T47D (cell line): ENCODE measurements around the gene TCF7L1.
"Not testable (repeated sequence)": the region's sequence is repeated elsewhere in the genome, so short reads cannot be mapped to it uniquely, and the experiment has no call there.

Source experiments
- DNase-seq, 2 experiments: peaks; one replicate each; pipeline versions ENCODE4 v3.0.0 to v3.0.0-alpha.2; 2011 to 2012; ENCODE audit warnings: low read depth in 1 of 2, low spot score in 1 of 2
- JUND ChIP-seq: IDR thresholded peaks from 2 replicates; pipeline ENCODE4 v1.6.1; 2012; ENCODE audit warnings: low read depth
- in situ Hi-C: cut with HindIII; loops from 2 replicates; pipeline ENCODE4 v1.10.0; 2016; ENCODE audit warnings: low sequenced_read_pairs, low pct_unique_long_range_greater_than_20kb

TCF7L1 gene

DNA sequence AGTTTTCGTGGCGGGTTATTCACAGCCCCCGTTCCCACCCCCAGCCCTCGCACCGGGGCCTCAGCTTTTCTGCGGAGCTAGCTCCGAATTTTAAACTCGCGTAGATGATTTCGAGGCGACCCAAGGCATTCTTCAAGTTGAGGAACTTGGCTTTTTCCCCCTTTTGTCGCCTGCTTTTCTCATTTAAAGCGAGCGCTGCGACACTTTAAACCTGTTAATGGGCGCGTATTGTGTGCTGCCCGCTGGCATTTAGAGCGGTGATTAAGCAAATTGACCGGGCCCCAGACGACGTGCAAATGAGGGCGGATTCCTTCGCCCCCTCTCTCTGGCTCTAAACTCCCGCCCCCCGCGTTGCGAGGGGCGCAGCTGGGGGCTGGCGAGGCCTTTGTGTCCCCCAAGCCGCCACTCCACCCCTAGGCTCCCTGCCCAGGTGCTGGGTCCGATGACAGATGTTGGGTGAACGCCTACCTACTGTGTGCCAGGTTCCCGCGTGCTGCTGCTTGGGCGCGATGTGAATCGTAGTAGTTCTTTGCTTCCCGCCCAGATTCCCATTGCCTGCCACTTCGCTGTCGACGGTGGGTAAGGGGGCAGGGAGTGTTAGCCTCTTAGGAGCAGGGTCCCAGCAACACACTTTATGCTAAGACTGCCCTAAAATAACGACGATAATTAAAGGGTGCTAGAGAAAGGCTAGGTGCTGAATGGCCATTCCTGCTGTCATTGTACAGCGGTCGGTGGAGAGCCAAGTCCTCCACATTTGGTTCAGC lies 1.9 kb downstream of the TCF7L1 start:
- no peak for TF ChIP-seq JUND
- no peak for DNase-seq
- in situ Hi-C loops: no loop called here

DNA sequence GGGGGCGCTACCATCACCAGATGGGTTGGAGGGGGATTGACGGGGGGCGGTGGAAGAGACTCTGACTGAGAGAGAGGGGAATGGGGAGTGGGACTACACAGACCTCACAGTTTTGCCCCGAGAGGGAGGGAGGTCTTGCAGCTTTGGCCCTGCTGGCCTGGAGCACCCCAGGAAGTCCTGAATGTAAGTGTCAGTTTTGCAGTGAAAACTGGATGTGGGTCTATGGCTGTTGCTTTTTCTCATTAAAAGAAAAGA lies 2.4 kb downstream of the TCF7L1 start:
- no peak for DNase-seq
- in situ Hi-C loops: no loop called here
- no peak for TF ChIP-seq JUND

DNA sequence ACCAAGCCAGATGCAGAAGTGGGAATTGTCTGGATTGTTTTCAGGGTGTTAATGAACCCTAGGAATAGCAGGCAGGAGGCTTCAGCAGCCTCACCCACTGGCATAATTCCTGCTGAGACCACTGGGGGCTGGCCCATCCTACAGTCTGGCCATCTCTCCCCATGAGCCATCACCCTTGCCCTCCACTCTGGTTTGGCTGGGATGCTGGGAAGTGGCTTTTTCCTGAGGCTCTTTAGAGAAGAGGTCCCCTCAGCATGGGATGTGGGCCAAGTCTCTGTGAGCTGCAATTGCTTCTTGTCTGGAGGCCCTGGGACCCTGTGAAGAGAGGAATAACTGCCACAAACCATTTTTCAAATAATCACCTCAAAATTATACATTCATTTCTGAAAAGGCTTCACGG lies 4.0 kb downstream of the TCF7L1 start:
- DNase-seq: no peak
- in situ Hi-C loops: no loop called here
- no peak for TF ChIP-seq JUND

DNA sequence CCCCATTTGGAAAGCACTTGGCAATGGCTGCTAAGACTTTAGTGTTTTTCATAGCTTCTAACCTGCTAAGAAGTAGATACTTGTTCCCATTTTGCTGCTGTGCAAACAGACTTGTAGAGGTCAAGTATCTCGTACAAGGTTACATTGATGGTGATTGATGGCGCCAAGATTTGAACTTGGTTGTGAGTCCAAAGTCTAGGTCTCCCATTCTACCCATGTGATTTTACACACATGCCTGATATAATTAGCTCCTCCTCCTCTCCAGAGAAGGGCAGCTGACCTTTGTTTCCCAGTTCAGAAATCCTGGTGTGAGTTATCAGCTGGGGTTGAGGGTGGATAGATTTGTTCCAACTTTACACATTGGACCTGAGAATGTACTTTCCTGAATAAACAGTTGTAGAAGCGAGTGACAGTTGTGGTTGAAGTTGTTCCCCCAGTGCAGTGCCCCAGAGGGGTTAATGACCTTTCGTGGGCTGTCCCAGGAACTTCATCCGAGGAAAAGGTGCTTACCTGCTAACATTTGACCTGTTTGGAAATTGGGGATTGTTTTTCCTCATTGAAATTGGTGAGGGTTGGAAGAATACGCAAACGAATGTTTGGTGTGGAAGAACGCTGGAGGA lies 10.4 kb downstream of the TCF7L1 start:
- in situ Hi-C loops: no loop called here
- no peak for TF ChIP-seq JUND
- no peak for DNase-seq

DNA sequence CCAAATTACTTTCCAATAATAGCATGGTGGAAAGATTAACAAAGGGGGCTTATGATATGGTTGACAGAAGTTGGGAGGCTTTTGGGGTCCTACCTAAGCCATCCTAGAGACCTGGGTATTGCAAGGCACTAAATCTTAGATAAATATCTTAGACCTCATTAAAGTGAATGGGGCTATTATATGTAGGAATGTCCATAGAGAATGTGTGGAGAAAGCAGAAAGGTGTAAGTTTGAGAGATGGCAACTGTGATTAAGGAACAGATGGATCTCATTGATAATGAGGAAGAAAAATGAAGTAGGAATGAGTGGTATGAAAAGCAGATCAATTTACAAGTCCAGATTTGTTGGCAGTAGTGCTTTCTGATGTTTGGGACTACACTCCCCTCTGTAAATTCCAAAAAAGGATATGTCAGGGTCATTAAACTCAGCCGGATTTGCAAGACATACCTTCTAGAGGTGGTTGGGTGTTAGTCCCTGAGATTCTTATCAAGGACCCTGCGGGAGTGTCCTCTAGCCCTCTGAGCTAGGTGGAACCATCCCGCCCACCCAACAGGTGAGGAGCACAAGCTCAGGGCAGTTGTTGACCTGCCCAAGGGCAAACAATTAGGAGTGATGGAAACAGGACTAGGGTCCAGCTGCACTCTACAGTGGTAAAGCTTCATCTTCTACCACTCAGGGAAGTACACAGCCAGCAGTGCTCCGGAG lies 12.1 kb downstream of the TCF7L1 start:
- peak in 1 of 2 experiments; percentile 33 for DNase-seq
- in situ Hi-C loops: no loop called here
- no peak for TF ChIP-seq JUND

DNA sequence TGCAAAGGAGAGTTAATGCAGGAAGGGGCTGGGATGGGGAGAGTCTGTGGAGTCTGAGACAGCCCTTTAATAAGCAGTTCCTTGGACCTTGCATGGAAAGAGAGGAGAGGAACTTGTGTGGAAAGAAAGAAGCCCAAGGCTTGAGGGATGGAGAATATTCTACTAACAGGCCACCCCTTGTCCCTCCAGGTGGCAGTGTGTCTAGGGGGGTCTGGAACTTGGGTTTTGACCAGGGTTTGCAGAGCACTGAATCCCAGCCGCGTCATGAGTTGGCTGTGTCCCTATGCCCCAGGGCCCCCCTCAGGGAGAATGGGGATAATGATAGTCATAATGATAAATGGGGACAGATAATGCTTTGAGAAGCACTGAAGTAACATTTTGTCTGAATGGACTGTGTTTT lies 15.0 kb downstream of the TCF7L1 start:
- no peak for DNase-seq
- in situ Hi-C loops: no loop called here
- TF ChIP-seq JUND: no peak

DNA sequence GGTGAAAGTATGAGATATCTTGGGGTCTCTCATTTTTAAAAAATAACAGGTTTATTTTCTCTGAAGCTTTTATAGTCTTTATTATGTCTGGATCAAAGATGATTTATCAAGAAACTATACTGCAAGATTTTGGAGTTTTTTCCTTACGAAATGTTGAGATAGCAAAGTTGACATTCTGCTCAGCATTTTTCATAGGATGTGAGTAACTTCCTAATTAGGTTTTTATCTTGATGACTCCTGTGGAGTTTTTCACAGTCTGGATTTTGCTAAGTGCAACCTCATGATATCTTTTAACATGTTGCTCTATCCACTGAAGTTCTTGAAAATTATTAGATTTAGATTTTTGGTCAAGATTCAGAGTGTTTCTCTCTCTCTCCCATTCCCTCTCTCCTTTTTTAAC lies 17.8 kb downstream of the TCF7L1 start:
- no peak for TF ChIP-seq JUND
- in situ Hi-C loops: no loop called here
- no peak for DNase-seq

DNA sequence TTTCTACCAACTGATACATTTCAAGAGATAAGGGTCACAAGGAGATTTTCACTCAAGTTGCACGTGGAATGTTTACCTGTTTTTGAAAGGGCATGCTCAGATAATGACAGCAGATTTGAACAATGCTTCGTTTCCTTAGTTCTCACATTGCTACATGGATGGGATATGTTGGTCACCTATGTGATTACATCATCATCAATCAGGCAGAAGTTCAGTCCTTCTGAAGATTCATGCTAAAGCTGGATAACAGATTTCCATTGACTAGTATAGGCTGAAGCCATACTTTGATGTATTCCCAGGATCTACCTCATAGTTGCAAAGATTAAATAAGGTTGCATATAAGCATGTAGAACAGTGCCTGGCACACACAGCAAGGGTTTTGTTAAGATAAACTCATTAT lies 19.7 kb downstream of the TCF7L1 start:
- TF ChIP-seq JUND: no peak
- DNase-seq: no peak
- in situ Hi-C loops: no loop called here

DNA sequence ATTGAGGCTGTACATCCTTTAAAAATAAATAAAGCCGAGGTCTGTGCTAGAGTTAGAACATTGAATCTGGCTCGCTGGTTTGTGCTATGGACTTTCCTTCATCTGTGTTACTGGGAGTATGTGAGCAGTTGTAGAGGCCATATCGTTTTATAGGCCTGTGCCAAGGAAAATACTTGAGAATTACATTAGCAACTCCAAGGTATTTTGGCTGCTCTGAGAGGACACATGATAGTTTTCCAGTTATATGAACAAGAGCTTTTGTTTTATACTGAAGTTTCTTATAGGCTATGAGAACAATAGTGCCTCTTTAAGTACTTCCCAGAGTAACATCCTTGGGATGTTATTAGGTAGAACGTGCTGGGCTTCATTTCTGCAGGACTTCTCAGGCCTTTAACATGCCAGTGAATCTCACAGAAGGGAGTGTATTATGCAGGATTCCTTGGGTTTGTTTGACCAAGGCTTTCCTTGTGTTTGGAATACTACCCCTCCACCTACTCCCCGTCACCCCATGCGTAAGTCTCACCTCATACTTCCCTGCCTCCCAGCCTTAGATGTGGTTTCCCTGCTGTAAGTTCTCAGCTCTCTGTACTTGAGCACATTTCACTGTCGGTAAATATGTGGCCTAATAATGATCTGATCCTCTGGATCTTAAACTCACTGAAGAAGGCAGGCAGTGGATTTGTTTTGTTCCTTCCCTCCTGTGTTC lies 21.0 kb downstream of the TCF7L1 start:
- peak in 1 of 2 experiments; percentile 70 for DNase-seq
- TF ChIP-seq JUND: no peak
- in situ Hi-C loops: no loop called here

DNA sequence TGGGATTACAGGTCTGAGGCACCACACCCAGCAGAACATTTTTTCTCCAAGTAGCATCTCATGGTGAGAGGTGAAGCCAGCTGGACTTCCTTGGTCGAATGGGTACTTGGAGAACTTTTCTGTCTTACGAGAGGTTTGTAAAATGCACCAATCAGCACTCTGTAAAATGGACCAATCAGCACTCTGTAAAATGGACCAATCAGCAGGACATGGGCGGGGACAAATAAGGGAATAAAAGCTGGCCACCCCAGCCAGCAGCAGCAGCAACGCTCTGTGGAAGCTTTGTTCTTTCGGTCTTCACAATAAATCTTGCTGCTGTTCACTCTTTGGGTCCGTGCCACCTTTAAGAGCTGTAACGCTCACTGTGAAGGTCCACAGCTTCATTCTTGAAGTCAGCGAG lies 21.9 kb downstream of the TCF7L1 start:
- DNase-seq, in situ Hi-C loops: not testable (repeated sequence)

DNA sequence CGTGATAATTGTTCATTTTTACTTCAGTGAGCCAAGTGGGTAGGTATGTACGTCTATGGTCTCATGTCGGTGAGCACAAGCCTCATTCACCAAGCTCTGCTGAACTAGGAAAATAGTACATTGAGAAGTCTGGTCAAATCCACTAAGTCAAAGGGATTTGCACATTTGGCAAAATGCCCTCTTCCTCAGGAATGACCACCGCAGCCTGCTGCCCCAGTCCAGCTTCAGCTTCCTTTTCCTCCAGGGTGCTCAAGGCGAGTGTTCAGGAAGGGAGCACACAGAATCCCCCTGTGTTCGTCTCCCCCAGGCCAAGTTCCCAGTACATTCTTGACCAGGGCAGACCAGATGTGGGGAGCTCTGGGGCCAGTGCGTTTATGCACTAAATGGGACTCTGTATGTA lies 23.0 kb downstream of the TCF7L1 start:
- no peak for TF ChIP-seq JUND
- DNase-seq: no peak
- in situ Hi-C loops: no loop called here

DNA sequence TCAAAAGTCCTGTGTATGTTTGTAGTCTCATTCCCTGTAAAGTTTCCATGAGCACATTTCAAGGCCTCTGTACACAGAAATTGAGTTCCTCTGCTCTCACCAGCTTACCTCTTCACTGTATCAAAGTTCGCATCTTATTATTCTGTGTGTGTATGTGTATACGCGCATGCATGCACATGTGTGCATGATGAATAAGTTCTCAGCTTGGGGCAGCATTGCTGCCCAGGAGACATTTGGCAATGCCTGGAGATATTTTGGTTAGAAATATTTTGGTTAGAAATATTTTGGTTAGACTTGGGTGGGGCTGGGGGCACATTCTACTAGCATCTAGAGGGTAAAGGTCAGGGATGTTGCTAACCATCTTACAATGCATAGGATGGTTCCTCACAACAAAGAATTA lies 23.4 kb downstream of the TCF7L1 start:
- DNase-seq: no peak
- TF ChIP-seq JUND: no peak
- in situ Hi-C loops: no loop called here

DNA sequence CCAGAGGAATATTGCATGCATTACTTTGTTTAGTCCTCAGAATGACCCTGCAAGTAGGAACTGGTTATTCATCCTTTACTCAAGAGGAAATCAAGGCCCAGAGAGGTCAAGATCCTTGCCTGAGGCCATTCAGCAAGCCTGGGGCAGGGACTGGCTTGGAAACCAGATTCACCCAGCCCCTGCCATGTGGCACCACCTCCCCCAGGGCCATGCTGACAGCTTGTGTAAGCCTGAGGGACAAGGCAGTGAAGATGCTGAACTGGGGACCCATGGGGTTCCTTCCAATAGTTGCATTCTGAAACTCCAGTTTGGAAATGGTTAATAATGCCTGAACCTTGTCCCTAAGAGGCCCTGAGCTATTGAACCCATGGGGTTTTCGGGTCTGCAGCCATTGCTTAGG lies 24.2 kb downstream of the TCF7L1 start:
- in situ Hi-C loops: no loop called here
- TF ChIP-seq JUND: no peak
- no peak for DNase-seq
